B cell (primary cell): Measurements from ENCODE around the gene COMT. TPM values are rescaled to one million over a fixed set of nuclear protein-coding genes. Genes with fewer than 3 reads are reported as not detected.

Source experiments
- ATAC-seq: fragments of 200-7000 bp; cut with Tn5 transposase; one replicate; pipeline ENCODE4 v1.10.0; 2021; ENCODE audit warnings: low read depth, mild to moderate bottlenecking, moderate number of reproducible peaks, moderate library complexity
- CTCF ChIA-PET: fragments of 350-600 bp; sonication (Branson Sonifier 250); formaldehyde crosslinking; loops from one replicate; lab custom pipeline; 2021; ENCODE audit warnings: antibody characterized with exemption, inconsistent platforms; lab: Charles Lee
- POLR2A ChIA-PET: fragments of 350-600 bp; sonication (Branson Sonifier 250); formaldehyde crosslinking; loops from one replicate; lab custom pipeline; 2021; ENCODE audit warnings: antibody characterized with exemption; lab: Charles Lee
- DNase-seq: peaks from one replicate; pipeline ENCODE4 v3.0.0; 2013
- H2AFZ ChIP-seq: 2 replicates; pipeline ENCODE4 v1.6.1; 2012; ENCODE audit warnings: mild to moderate bottlenecking, low read depth, low read length; ENCODE audit not compliant: insufficient read depth, poor library complexity, severe bottlenecking
- H3K27ac ChIP-seq, 2 donors: 1 replicate in 1 of 2; 2 replicates in 1 of 2; pipeline ENCODE4 v1.5.1; 2012 to 2013; ENCODE audit warnings: low read length in 2 of 2, mild to moderate bottlenecking in 2 of 2, moderate library complexity in 1 of 2
- H3K27me3 ChIP-seq, 4 experiments: fragments of 200-600 bp in 1 of 4; sonication (generic) in 1 of 4; replicated peaks in 1 of 4; 1 replicate in 2 of 4; 2 replicates in 2 of 4; pipeline versions ENCODE4 v1.6.1 to v1.7.0; 2013 to 2016; ENCODE audit warnings: low read length in 3 of 4, mild to moderate bottlenecking in 2 of 4, mixed read lengths in 1 of 4, moderate library complexity in 1 of 4; ENCODE audit not compliant: insufficient read depth in 4 of 4, control insufficient read depth in 3 of 4; ENCODE audit errors: control extremely low read depth in 1 of 4
- H3K36me3 ChIP-seq, 2 experiments: replicated peaks in 1 of 2; 1 replicate in 1 of 2; 2 replicates in 1 of 2; pipeline versions ENCODE4 v1.6.1 to v1.7.1; 2013; ENCODE audit warnings: low read length in 1 of 2; ENCODE audit not compliant: insufficient read depth in 2 of 2, control insufficient read depth in 1 of 2; ENCODE audit errors: control extremely low read depth in 1 of 2, extremely low read depth in 1 of 2
- H3K4me1 ChIP-seq, 2 donors: fragments of 200-600 bp in 1 of 2; sonication (generic) in 1 of 2; 1 replicate in 1 of 2; 2 replicates in 1 of 2; pipeline versions ENCODE4 v1.5.1 to v1.6.1; 2013 to 2017; ENCODE audit warnings: low read length in 2 of 2; ENCODE audit not compliant: control insufficient read depth in 2 of 2, insufficient read depth in 2 of 2
- H3K4me2 ChIP-seq: replicated peaks from 2 replicates; pipeline ENCODE3; 2012; ENCODE audit warnings: mild to moderate bottlenecking, low read depth, low read length; ENCODE audit not compliant: poor library complexity, severe bottlenecking
- H3K4me3 ChIP-seq, 5 experiments: fragments of 200-600 bp in 1 of 5; sonication (generic) in 1 of 5; 1 replicate in 3 of 5; 2 replicates in 2 of 5; pipeline versions ENCODE4 v1.5.1 to v1.7.0; 2011 to 2016; ENCODE audit warnings: low read length in 4 of 5, mild to moderate bottlenecking in 4 of 5, low read depth in 2 of 5, control low read depth in 1 of 5, moderate library complexity in 1 of 5; ENCODE audit not compliant: insufficient read depth in 1 of 5; ENCODE audit errors: control extremely low read depth in 1 of 5, extremely low read depth in 1 of 5
- H3K79me2 ChIP-seq: fragments of 200-600 bp; sonication (generic); one replicate; pipeline ENCODE4 v1.6.0; 2016; ENCODE audit warnings: low read length; ENCODE audit not compliant: control insufficient read depth, insufficient read depth
- H3K9ac ChIP-seq: fragments of 200-600 bp; sonication (generic); 2 replicates; pipeline ENCODE4 v1.6.1; 2017; ENCODE audit warnings: mild to moderate bottlenecking, low read length, moderate library complexity
- H3K9me3 ChIP-seq, 3 donors: one replicate each; pipeline versions ENCODE4 v1.6.1 to v1.7.1; 2013; ENCODE audit warnings: low read length in 2 of 3; ENCODE audit not compliant: control insufficient read depth in 2 of 3, insufficient read depth in 1 of 3; ENCODE audit errors: control extremely low read depth in 1 of 3
- H4K20me1 ChIP-seq: 2 replicates; pipeline ENCODE4 v1.6.0; 2012; ENCODE audit warnings: mild to moderate bottlenecking, low read length; ENCODE audit not compliant: insufficient read depth, control insufficient read depth, poor library complexity, severe bottlenecking
- H3K27ac Mint-ChIP-seq: one replicate; pipeline ENCODE4 v1.8.0; 2021; ENCODE audit warnings: mixed read lengths
- H3K27me3 Mint-ChIP-seq: one replicate; pipeline ENCODE4 v1.8.0; 2021; ENCODE audit warnings: mixed read lengths
- H3K4me1 Mint-ChIP-seq: one replicate; pipeline ENCODE4 v1.8.0; 2021; ENCODE audit warnings: mixed read lengths
- H3K4me3 Mint-ChIP-seq: one replicate; pipeline ENCODE4 v1.8.0; 2021; ENCODE audit warnings: mixed read lengths
- H3K9me3 Mint-ChIP-seq: one replicate; pipeline ENCODE4 v1.8.0; 2022; ENCODE audit warnings: mixed read lengths; ENCODE audit not compliant: insufficient read depth
- EZH2 ChIP-seq: IDR thresholded peaks from 2 replicates; pipeline ENCODE4 v1.6.1; 2012; ENCODE audit warnings: borderline replicate concordance, low read depth, mild to moderate bottlenecking, moderate library complexity, low read length; ENCODE audit not compliant: insufficient read depth, poor library complexity, severe bottlenecking
- WGBS: methylation state at CpG from one replicate; pipeline ENCODE4 v1.1.5; 2013; ENCODE audit warnings: missing lambda C conversion rate; ENCODE audit not compliant: insufficient coverage; 5-methylcytosine and 5-hydroxymethylcytosine counted together
- intact Hi-C: fragments of 100-400 bp; cut with micrococcal nuclease; formaldehyde crosslinking; loops from one replicate; pipeline ENCODE4 v1.10.0; 2022
- polyA plus RNA-seq: library from polyadenylated mRNA; depleted of rRNA; stranded (reverse); fragments of >200 nt; gene quantifications from 2 replicates; pipeline ENCODE4 v1.2.3, GENCODE V29; 2012
- total RNA-seq, 2 donors: library from RNA; stranded (reverse); fragments of 120-200 nt in 1 of 2; gene quantifications; 1 replicate in 1 of 2; 2 replicates in 1 of 2; pipeline versions ENCODE4 v1.2.3 to v1.2.4, GENCODE V29; 2013 to 2022
- TF ChIP-seq, protein P1 (sequence below): fragments of 200-600 bp; IDR thresholded peaks from one replicate; pipeline ENCODE4 v1.8.0; 2022; ENCODE audit warnings: antibody characterized with exemption, mild to moderate bottlenecking

Gene COMT
- total and polyA plus RNA-seq, 2 donors (not counting 1 experiment from before 2014, with no cell fraction given) = 32.6 to 58.3 TPM

DNA sequence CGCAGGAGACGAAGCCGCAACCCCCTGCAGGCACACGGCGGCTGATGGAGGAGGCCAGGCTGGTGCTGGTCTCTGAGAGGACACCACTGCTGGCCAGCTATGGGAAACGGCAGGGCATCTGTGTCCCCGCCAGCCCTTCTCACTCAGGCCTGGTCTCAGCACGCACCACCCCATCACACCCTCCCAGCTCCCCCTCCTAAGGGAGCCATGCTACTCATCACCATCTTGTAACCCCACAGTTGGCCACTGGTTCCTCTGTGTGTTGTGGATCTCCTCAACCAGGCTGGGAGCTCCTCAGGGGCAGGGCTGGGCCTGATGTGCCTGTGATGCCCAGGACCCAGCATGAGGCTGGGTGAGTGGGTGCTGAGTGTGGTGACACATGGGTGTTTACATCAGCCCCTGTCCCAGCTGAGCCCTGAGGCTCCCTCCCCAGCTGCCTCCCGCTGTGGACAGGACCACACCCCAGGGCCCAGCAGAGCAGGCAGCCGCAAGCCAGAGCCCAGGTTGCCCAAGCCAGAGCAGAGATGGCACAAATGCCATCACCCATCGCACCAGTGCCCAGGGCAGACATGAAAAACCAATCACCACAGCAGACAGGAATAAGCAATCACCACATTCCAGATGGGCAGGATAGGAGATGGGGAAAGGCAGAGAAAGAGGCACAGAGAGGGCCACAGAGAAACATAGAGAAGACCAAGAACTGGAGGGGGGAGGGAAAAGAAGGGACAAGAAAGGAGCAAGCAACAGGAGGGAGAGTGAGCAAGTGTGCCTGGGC is 66.8 kb downstream of the COMT start:
- H3K27me3 ChIP-seq = no peaks in the 10 kb centered on the region
- H3K4me1 Mint-ChIP-seq = no peaks in the 10 kb centered on the region
- no peak overlapping the region for H3K27ac Mint-ChIP-seq
- TF ChIP-seq EZH2 = no peak
- TF ChIP-seq, protein P1, sequence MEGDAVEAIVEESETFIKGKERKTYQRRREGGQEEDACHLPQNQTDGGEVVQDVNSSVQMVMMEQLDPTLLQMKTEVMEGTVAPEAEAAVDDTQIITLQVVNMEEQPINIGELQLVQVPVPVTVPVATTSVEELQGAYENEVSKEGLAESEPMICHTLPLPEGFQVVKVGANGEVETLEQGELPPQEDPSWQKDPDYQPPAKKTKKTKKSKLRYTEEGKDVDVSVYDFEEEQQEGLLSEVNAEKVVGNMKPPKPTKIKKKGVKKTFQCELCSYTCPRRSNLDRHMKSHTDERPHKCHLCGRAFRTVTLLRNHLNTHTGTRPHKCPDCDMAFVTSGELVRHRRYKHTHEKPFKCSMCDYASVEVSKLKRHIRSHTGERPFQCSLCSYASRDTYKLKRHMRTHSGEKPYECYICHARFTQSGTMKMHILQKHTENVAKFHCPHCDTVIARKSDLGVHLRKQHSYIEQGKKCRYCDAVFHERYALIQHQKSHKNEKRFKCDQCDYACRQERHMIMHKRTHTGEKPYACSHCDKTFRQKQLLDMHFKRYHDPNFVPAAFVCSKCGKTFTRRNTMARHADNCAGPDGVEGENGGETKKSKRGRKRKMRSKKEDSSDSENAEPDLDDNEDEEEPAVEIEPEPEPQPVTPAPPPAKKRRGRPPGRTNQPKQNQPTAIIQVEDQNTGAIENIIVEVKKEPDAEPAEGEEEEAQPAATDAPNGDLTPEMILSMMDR = no peak
- peaks cover 3% of the 10 kb centered on the region for H3K9me3 Mint-ChIP-seq
- no peak overlapping the region for H3K4me2 ChIP-seq
- no peak overlapping the region for H2AFZ ChIP-seq
- no peaks in the 10 kb centered on the region for H3K27me3 Mint-ChIP-seq
- H3K4me3 Mint-ChIP-seq = no peak overlapping the region
- H4K20me1 ChIP-seq = no peaks in the 10 kb centered on the region
- H3K36me3 ChIP-seq = no peaks in the 10 kb centered on the region
- peaks cover 3% of the 10 kb centered on the region for H3K79me2 ChIP-seq
- no peak overlapping the region for H3K4me3 ChIP-seq
- DNase-seq (no peak), ATAC-seq (no peak)
- intact Hi-C loops = no loop called here
- H3K9ac ChIP-seq = no peak overlapping the region
- ChIA-PET CTCF (interaction anchor here (1.6 kb wide), 1 partner anchor 37 kb away, joined by 3 read pairs; no protein-coding TSS in a partner anchor), POLR2A (no interaction called here)
- 96% methylated on average over 8 of the region's 11 CpGs for WGBS
- H3K9me3 ChIP-seq = peaks cover 0 to 5% (median 1%) of the 10 kb centered on the region in 3 donors
- H3K27ac ChIP-seq = no peak overlapping the region
- no peaks in the 10 kb centered on the region for H3K4me1 ChIP-seq

DNA sequence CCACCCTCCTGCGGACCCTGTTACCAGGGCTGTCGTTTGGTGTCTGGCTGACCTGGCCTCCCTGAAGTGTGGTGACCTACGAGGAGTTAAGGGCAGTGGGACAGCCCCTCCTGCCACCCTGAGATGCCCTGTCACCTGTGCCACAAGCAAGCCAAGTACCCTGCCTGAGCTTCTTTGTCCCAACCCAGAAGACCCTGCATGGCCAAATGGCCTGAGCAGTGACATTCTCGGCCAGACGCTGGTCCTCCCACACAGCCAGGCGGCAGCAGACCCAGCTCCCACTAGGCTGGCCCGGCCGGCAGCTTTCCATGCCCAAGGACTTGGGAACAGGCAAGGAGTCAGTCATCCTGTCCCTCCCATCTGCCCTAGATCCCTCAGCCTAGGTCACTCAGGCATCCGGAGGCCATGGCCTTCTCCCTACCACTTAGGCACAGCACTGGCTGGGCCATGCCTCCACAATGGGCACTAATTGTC is 67.5 kb downstream of the COMT start:
- no peak overlapping the region for H3K4me3 Mint-ChIP-seq
- ChIA-PET CTCF (interaction anchor here (1.6 kb wide), 1 partner anchor 38 kb away, joined by 3 read pairs; no protein-coding TSS in a partner anchor), POLR2A (no interaction called here)
- Histone ChIP-seq H3K79me2 (peaks cover 5% of the 10 kb centered on the region), H3K36me3 (no peaks in the 10 kb centered on the region), H3K27me3 (no peaks in the 10 kb centered on the region), H4K20me1 (no peaks in the 10 kb centered on the region), H3K4me3 (no peak overlapping the region), H3K9ac (no peak overlapping the region), H3K27ac (no peak overlapping the region), H3K4me2 (no peak overlapping the region), H3K9me3 (peaks cover 0 to 3% (median 1%) of the 10 kb centered on the region in 3 donors), H2AFZ (no peak overlapping the region), H3K4me1 (no peaks in the 10 kb centered on the region)
- H3K9me3 Mint-ChIP-seq = no peaks in the 10 kb centered on the region
- H3K27ac Mint-ChIP-seq = no peak overlapping the region
- no peaks in the 10 kb centered on the region for H3K27me3 Mint-ChIP-seq
- 100% methylated on average over 9 of the region's 9 CpGs for WGBS
- ATAC-seq (no peak), DNase-seq (no peak)
- H3K4me1 Mint-ChIP-seq = no peaks in the 10 kb centered on the region
- intact Hi-C loops = no loop called here
- TF ChIP-seq EZH2 = no peak
- TF ChIP-seq, protein P1 = no peak
